ENCODE data around the gene CNOT4.
A peak's percentile ranks its signal among the peaks of the same experiment; 100 is the strongest.
"Not testable (repeated sequence)": the region's sequence is repeated elsewhere in the genome, so short reads cannot be mapped to it uniquely, and the experiment has no call there.

The CNOT4 gene

DNA sequence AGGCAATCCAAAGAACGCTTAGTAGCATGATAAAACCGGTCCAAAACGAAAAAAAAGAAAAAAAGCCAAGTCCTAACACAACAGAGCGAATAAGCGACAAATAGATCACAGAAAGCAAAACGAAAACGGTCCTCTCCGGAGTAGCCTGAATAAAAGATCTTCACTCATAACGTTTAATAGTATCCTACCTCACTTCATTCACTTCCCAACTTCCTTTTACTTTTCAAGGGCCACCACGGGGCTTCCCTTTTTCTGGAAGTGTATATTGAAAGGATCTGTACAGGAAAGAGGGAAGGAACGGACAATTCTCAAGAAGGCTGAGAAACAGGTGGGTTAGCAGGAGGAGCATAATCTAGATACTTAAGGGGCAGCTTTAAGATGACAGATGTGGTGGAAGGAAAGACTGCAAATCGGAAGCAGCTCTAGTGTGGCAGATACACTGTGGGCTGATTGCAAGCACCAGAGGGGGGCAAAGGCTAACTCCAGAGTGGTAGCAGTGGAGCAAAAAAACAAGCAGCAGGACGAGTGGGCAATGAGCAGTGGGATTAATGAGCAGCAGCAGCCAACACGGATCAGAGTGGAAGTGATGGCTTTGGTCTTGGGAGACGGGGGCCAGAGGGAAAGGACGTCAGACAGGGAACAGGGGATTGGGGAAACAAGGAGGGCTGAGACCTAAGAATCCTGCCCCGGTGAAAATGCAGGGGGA lies 866 bp downstream of the CNOT4 start:
- no peak for DNase-seq (ENCODE audit: low read depth)
- TF ChIP-seq, protein P1, sequence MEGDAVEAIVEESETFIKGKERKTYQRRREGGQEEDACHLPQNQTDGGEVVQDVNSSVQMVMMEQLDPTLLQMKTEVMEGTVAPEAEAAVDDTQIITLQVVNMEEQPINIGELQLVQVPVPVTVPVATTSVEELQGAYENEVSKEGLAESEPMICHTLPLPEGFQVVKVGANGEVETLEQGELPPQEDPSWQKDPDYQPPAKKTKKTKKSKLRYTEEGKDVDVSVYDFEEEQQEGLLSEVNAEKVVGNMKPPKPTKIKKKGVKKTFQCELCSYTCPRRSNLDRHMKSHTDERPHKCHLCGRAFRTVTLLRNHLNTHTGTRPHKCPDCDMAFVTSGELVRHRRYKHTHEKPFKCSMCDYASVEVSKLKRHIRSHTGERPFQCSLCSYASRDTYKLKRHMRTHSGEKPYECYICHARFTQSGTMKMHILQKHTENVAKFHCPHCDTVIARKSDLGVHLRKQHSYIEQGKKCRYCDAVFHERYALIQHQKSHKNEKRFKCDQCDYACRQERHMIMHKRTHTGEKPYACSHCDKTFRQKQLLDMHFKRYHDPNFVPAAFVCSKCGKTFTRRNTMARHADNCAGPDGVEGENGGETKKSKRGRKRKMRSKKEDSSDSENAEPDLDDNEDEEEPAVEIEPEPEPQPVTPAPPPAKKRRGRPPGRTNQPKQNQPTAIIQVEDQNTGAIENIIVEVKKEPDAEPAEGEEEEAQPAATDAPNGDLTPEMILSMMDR (IDR thresholded peaks at IDR 0.05; ENCODE audit: control insufficient read depth, insufficient read depth, low read depth, low read length, missing control alignments) = no peak
- H3K4me3 ChIP-seq (ENCODE audit: control insufficient read depth, low read depth, low read length) = peak overlapping the region; percentile 46

- TF ChIP-seq, protein P1 (IDR thresholded peaks at IDR 0.05; ENCODE audit: control insufficient read depth, insufficient read depth, low read depth, low read length, missing control alignments) = peak; percentile 35
- H3K4me3 ChIP-seq (ENCODE audit: control insufficient read depth, low read depth, low read length) = no peak overlapping the region
- no peak for DNase-seq (ENCODE audit: low read depth)
Observed at GRCh38 chr7:135501402-135501801, 8.5 kb downstream of the CNOT4 start.

DNA sequence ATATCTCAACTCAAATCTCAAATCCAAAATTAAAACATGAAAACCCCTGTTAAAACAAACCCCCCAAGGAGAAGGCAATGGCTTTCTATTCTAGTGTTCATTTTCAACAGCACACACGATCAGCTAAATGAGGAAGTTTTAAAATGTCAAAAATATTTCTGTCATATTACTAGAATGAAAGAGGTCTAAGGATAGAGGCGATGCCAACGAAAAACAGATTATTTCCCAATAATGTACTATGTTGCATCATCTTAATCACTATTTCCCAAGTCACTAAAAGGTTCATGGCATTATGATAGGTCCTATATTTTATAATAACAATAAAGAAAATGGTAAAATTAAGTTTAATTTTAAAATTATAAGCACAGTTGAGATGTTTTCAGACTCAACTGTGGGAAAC lies 10.1 kb downstream of the CNOT4 start:
- no peak overlapping the region for H3K4me3 ChIP-seq (ENCODE audit: control insufficient read depth, low read depth, low read length)
- TF ChIP-seq, protein P1 (IDR thresholded peaks at IDR 0.05; ENCODE audit: control insufficient read depth, insufficient read depth, low read depth, low read length, missing control alignments) = no peak
- no peak for DNase-seq (ENCODE audit: low read depth)

- not testable (repeated sequence) for DNase-seq (ENCODE audit: low read depth)
Observed at GRCh38 chr7:135497161-135497560, 12.7 kb downstream of the CNOT4 start.

DNA sequence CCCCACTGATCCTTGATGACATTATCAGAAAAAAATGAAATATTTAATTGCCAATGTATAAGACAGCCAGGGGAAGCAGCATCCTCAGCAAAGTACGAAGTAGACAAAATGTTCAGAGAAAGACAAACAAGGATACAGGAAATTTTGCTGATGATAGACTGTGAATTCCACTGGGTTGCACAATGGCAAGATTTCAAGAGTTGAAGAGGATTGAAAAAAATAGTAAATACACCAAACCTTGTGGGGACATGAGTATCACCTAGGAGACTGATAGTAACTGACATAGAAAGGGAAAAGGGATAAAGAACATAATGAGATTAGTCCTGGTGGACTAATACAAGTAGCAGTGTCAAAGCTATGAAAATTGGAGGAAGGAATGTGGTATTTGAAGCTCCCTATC lies 16.5 kb downstream of the CNOT4 start:
- TF ChIP-seq, protein P1 (IDR thresholded peaks at IDR 0.05; ENCODE audit: control insufficient read depth, insufficient read depth, low read depth, low read length, missing control alignments) = no peak
- H3K4me3 ChIP-seq (ENCODE audit: control insufficient read depth, low read depth, low read length) = no peak overlapping the region
- DNase-seq (ENCODE audit: low read depth) = no peak

More at GRCh38 chr7:135497161-135497560, 12.7 kb downstream of the CNOT4 start:
- not testable (repeated sequence) for H3K4me3 ChIP-seq (ENCODE audit: control insufficient read depth, low read depth, low read length)

DNA sequence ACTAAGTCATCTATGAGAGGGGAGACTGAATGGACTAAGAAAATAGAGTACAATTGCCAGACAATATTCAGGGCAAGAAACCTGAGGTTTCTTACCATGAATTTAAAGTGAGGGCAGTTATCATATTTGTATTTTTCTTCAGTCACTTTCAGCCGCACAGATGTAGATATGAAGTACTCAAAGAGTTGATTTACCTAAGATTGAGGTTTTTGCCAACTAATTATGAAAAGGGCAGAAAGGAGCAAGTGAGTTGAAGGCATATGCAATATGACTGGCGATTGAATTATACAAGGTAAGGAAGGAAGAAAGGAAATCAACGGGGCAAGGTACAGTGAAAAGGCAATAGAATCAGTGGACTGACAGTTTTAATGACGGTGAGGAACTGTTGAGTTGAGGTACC lies 17.8 kb downstream of the CNOT4 start:
- no peak overlapping the region for H3K4me3 ChIP-seq (ENCODE audit: control insufficient read depth, low read depth, low read length)
- TF ChIP-seq, protein P1 (IDR thresholded peaks at IDR 0.05; ENCODE audit: control insufficient read depth, insufficient read depth, low read depth, low read length, missing control alignments) = no peak
- no peak for DNase-seq (ENCODE audit: low read depth)

DNA sequence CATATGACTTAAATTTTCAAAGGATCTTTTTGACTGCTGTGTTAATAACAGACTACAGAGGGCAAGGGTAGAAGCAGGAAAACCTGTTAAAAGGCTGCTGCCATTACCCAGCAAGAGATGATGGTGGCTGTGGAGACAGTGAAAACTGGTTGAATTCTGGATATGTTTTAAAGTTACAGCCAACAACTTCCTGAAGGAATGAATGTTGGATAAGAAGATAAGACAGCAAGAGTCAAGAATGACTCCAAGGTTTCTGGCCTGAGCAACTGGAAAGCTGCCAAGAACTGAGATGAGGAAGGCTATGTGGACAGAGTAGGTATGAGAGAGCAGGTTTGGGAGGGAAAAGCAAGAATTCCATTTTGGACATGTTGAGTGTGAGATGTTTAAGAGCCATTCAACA lies 19.1 kb downstream of the CNOT4 start:
- no peak for DNase-seq (ENCODE audit: low read depth)
- TF ChIP-seq, protein P1 (IDR thresholded peaks at IDR 0.05; ENCODE audit: control insufficient read depth, insufficient read depth, low read depth, low read length, missing control alignments) = no peak
- H3K4me3 ChIP-seq (ENCODE audit: control insufficient read depth, low read depth, low read length) = no peak overlapping the region

All from AG09309 (cell line).